Uterus (tissue), 4 donors: ENCODE data around the gene LAYN. TPM values are rescaled to one million over a fixed set of nuclear protein-coding genes. Genes with fewer than 3 reads are reported as not detected.

Source experiments
- DNase-seq, 2 donors: peaks; one replicate each; pipeline ENCODE4 v3.0.0-alpha.2; 2019 to 2020
- H3K27ac ChIP-seq, 2 donors: fragments of 200-600 bp; sonication (generic); 1 replicate in 1 of 2; 2 replicates in 1 of 2; pipeline ENCODE4 v1.5.1; 2016 to 2018
- H3K27me3 ChIP-seq, 2 donors: fragments of 200-600 bp; sonication (generic); one replicate each; pipeline ENCODE4 v1.5.1; 2018 to 2019; ENCODE audit warnings: control low read depth in 1 of 2
- H3K36me3 ChIP-seq, 2 donors: fragments of 200-600 bp; sonication (generic); one replicate each; pipeline ENCODE4 v1.5.1; 2019; ENCODE audit warnings: control low read depth in 1 of 2
- H3K4me1 ChIP-seq, 2 donors: fragments of 200-600 bp; sonication (generic); one replicate each; pipeline ENCODE4 v1.5.1; 2018 to 2019; ENCODE audit warnings: control low read depth in 1 of 2
- H3K4me3 ChIP-seq, 2 donors: fragments of 200-600 bp; sonication (generic); 1 replicate in 1 of 2; 2 replicates in 1 of 2; pipeline ENCODE4 v1.5.1; 2018 to 2019; ENCODE audit warnings: mild to moderate bottlenecking in 1 of 2
- H3K9me3 ChIP-seq, 2 donors: fragments of 200-600 bp; sonication (generic); one replicate each; pipeline ENCODE4 v1.5.1; 2019; ENCODE audit warnings: control low read depth in 1 of 2
- POLR2A ChIP-seq, 2 donors: fragments of 450-650 bp; IDR thresholded peaks; one replicate each; pipeline ENCODE4 v1.6.1; 2016; ENCODE audit warnings: antibody characterized with exemption in 2 of 2, mild to moderate bottlenecking in 1 of 2, moderate library complexity in 1 of 2
- intact Hi-C: fragments of 100-400 bp; cut with DNase I; formaldehyde crosslinking; loops from one replicate; pipeline ENCODE4 v1.15.1; 2023; ENCODE audit warnings: low total_unique reads
- total RNA-seq, 4 donors: library from RNA; depleted of rRNA in 3 of 4; stranded (reverse); fragments of >200 nt in 3 of 4; gene quantifications; one replicate each; pipeline versions ENCODE4 v1.1.0 to v1.2.4, GENCODE V29; 2014 to 2023
- TF ChIP-seq, protein P1 (sequence below), 4 experiments: fragments of 200-600 bp in 2 of 4; fragments of 450-650 bp in 2 of 4; sonication (generic) in 2 of 4; IDR thresholded peaks; one replicate each; pipeline ENCODE4 v1.5.1; 2016 to 2019; ENCODE audit warnings: antibody characterized with exemption in 4 of 4, mild to moderate bottlenecking in 2 of 4, moderate library complexity in 1 of 4
- donor health status: DM: yes; HTN: yes; CAD: no.

The LAYN gene
- total RNA-seq, 4 donors from 2014 or later, result 8.5 to 58.2 (median 37.1) TPM

- Histone ChIP-seq H3K9me3 (no peaks in the 10 kb centered on the region), H3K27me3 (no peaks in the 10 kb centered on the region), H3K27ac (no peak overlapping the region), H3K4me3 (no peak overlapping the region), H3K4me1 (no peaks in the 10 kb centered on the region), H3K36me3 (no peaks in the 10 kb centered on the region)
- DNase-seq, result no peak
- TF ChIP-seq, protein P1, sequence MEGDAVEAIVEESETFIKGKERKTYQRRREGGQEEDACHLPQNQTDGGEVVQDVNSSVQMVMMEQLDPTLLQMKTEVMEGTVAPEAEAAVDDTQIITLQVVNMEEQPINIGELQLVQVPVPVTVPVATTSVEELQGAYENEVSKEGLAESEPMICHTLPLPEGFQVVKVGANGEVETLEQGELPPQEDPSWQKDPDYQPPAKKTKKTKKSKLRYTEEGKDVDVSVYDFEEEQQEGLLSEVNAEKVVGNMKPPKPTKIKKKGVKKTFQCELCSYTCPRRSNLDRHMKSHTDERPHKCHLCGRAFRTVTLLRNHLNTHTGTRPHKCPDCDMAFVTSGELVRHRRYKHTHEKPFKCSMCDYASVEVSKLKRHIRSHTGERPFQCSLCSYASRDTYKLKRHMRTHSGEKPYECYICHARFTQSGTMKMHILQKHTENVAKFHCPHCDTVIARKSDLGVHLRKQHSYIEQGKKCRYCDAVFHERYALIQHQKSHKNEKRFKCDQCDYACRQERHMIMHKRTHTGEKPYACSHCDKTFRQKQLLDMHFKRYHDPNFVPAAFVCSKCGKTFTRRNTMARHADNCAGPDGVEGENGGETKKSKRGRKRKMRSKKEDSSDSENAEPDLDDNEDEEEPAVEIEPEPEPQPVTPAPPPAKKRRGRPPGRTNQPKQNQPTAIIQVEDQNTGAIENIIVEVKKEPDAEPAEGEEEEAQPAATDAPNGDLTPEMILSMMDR (IDR thresholded peaks at IDR 0.05), result no peak
- no peak for TF ChIP-seq POLR2A (IDR thresholded peaks at IDR 0.05)
- intact Hi-C loops, result no loop called here
Observed at GRCh38 chr11:111566324-111566723, 25.8 kb downstream of the LAYN start.

DNA sequence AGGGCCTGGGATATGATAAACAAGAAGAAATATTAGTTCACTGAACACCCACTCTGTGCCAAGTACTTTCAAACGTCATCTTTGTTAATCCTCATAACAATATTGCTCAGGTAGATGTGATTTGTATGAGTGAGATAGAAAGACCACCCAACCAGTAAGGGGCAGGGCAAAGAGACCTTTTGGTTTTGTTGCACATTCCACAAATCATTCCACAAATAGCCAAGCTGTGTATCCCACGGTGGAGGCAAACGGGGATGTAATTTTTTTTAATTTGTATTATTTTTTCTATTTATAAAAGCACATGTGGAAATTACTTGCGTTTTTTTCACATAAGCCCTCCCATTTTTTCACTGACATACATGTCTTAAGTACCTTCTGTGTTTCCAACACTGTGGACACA lies 29.0 kb downstream of the LAYN start:
- Histone ChIP-seq H3K9me3 (no peaks in the 10 kb centered on the region), H3K4me3 (no peak overlapping the region), H3K36me3 (no peaks in the 10 kb centered on the region), H3K27me3 (no peaks in the 10 kb centered on the region), H3K4me1 (no peaks in the 10 kb centered on the region), H3K27ac (no peak overlapping the region)
- TF ChIP-seq POLR2A (IDR thresholded peaks at IDR 0.05), result no peak
- TF ChIP-seq, protein P1 (IDR thresholded peaks at IDR 0.05), result no peak
- intact Hi-C loops, result no loop called here
- DNase-seq, result no peak

GRCh38 chr11:111570796-111571195 lies 30.3 kb downstream of the LAYN start:
- no peaks in the 10 kb centered on the region for H3K9me3 ChIP-seq
- no peaks in the 10 kb centered on the region for H3K27me3 ChIP-seq
- no peak overlapping the region for H3K27ac ChIP-seq
- TF ChIP-seq POLR2A (IDR thresholded peaks at IDR 0.05), result no peak
- TF ChIP-seq, protein P1 (IDR thresholded peaks at IDR 0.05), result no peak
- H3K4me1 ChIP-seq, result no peaks in the 10 kb centered on the region
- no peak overlapping the region for H3K4me3 ChIP-seq
- intact Hi-C loops, result loop anchor here (10.0 kb wide), 1 partner anchor 264 kb away; no protein-coding TSS in a partner anchor
- DNase-seq, result no peak
- no peaks in the 10 kb centered on the region for H3K36me3 ChIP-seq

DNA sequence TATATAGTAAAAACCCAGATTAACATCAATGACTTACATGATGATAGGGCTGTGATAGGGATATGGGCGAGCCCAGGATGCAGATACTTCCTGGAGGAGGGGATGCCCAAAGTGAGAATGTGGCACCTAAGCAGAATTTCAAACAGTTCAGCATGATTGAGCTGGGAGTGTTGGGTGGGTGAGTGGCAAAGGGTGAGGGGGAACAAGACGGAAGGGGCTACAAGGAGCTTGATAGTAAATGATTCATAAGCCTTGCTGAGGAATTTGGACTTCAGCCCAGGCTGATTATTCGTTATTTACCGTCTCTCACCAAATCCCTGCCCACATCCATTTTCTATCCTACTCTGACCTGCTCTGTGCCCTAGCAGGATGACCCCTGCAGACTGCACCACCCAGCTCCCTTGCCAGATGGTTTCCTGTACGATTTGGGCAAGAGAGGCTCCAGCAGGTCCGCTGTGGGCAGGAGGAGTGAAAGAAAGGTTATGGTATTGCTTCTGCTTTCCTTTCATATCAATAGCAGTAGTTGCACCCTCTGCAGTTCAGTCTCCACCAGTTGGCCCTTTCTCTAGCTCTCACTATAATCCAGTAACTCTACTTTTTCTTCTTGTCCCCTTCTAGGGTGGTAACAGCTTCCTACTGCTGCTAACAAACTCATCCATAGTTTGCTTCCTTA lies 31.4 kb downstream of the LAYN start:
- intact Hi-C loops, result loop anchor here (10.0 kb wide), 1 partner anchor 263 kb away; no protein-coding TSS in a partner anchor
- H3K4me1 ChIP-seq, result no peaks in the 10 kb centered on the region
- H3K27me3 ChIP-seq, result no peaks in the 10 kb centered on the region
- TF ChIP-seq, protein P1 (IDR thresholded peaks at IDR 0.05), result no peak
- no peak for TF ChIP-seq POLR2A (IDR thresholded peaks at IDR 0.05)
- no peak overlapping the region for H3K27ac ChIP-seq
- DNase-seq, result no peak
- H3K9me3 ChIP-seq, result no peaks in the 10 kb centered on the region
- H3K4me3 ChIP-seq, result no peak overlapping the region
- H3K36me3 ChIP-seq, result no peaks in the 10 kb centered on the region

DNA sequence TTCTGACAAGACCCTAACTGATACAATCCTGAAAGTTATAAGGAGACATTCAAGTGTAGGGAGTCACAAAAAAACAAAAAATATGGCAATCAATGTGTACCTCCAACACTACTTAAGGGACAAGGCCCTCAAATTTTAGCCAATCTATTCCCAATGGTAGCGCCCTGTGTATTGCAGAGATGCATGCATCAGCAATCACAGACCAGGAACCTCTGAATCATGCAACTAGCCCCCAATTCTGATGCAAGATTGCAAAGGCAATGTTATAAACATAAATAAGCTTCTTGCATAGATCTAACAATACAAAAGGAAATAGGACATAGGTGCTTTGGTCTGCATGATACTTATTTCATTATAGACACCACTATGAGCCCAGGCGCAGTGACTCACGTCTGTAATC lies 32.1 kb downstream of the LAYN start:
- H3K9me3 ChIP-seq, result no peaks in the 10 kb centered on the region
- intact Hi-C loops, result loop anchor here (10.0 kb wide), 1 partner anchor 262 kb away; no protein-coding TSS in a partner anchor
- no peaks in the 10 kb centered on the region for H3K36me3 ChIP-seq
- TF ChIP-seq POLR2A (IDR thresholded peaks at IDR 0.05), result no peak
- TF ChIP-seq, protein P1 (IDR thresholded peaks at IDR 0.05), result no peak
- H3K4me1 ChIP-seq, result no peaks in the 10 kb centered on the region
- DNase-seq, result no peak
- no peak overlapping the region for H3K27ac ChIP-seq
- no peak overlapping the region for H3K4me3 ChIP-seq
- no peaks in the 10 kb centered on the region for H3K27me3 ChIP-seq
